GM19372 (cell line): Measurements from ENCODE around the gene METTL8.
A peak's percentile ranks its signal among the peaks of the same experiment; 100 is the strongest.

ENCODE experiments used
- ATAC-seq: cut with Tn5 transposase; IDR thresholded peaks from one replicate; pipeline ENCODE4 v1.9.1; 2021; ENCODE audit warnings: mild to moderate bottlenecking, low read depth, moderate library complexity; ENCODE audit not compliant: unreplicated experiment

Gene METTL8

DNA sequence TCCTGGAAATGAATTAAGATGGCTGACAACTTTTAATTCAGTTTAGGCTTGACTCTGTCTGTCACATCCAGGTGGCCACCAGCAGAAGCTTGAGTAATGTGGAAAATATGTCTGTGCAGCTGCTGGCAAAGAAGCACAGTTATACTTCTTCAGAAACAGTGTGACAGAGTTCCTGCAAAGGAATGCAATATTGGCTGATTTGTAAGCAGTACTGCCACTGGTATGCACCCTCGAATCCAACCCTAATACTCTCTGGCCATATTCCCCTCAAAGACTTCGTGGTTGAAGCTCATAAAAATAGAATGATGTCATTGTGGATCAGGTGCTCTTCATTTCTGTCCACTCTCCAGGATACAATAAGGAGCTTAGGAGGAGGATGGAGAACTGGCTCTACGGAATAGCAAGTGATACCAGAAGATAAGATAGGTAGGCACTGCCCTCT is 86.2 kb downstream of the METTL8 start:
- no peak for ATAC-seq

DNA sequence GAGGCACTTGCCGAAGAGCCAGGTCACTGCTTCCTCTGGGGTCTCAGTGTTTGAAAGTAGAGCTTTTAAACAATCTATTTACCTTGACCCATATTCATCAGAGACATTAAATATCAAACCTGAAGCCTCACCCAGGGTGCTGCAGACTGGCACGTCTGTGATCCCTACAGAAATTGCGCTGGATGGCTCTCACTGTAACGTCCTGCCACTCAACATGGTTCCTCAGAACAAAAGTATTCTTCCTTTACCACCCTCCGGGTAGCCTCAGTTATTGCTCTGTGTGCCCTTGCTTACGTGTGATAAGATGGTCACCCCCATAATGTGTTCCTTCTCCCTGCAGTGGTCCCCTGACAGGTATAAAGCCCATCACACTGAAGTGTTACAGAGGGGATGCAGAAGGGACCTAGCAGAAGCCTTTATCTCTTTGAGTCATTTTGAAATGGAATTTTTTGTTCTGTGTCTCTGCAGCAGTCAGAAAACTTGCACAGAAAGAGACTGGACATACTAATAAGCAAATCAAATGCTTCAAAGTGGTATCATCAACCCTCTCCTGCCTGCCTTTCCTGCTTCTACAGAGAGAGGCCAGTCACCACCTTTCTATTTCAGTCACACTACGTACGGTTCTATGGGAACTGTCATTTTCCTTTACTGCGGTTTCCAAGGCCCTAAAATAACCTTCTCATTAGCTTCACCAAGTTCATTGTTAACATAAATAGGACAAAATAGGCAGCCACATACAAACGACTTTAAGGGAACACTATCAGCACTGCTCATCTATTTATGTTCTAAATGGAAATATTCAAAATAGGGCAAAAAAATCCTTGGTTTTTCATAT is 86.8 kb downstream of the METTL8 start:
- no peak for ATAC-seq

DNA sequence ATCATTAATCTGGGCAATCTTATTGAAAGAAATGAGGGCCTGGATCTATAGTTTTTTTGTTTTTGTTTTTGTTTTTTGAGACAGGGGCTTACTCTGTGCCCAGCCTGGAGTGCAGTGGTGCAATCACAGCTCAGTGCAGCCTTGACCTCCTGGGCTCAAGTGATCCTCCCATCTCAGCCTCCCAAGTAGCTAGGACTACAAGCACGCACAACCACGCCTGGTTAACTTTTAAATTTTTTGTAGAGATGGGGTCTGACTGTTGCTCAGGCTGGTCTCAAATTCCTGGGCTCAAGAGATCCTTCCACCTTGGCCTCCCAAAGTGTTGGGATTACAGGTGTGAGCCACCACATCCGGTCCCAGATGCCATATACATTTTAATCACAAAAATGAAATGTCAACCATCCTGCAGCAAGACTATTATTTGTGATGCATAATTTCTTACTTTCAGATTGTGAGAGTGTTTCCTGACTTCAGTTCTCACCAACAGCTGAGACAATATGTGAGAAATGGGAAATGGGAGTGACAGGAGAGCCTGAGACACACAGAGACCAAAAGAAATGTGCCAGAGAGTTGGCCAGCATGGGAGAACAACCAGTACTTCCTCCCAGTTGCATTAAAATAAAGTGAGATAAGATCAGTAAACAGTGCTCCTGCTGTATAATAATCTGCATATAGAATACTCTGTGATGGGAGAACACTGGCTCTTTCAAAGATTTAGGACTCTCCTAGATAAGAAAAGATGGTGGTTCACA is 87.6 kb downstream of the METTL8 start:
- no peak for ATAC-seq

DNA sequence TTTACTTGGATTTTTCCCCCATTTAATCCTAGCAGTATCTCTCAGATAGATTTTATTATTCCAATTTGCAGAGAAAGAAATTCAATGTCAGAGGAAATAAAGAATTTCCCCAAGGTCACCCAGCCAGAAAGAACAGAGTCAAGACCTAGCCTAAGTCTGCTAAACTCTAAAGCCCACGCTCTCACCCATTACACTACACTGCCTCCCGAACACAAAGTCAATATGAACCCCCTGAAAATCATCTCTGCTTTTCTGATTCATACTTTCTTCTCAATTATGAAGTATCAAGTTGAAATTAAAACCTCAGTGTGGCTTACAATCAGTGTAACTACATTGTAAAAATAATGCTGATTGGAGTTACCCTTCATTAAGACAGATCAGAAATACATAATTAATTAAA is 89.6 kb downstream of the METTL8 start:
- no peak for ATAC-seq

DNA sequence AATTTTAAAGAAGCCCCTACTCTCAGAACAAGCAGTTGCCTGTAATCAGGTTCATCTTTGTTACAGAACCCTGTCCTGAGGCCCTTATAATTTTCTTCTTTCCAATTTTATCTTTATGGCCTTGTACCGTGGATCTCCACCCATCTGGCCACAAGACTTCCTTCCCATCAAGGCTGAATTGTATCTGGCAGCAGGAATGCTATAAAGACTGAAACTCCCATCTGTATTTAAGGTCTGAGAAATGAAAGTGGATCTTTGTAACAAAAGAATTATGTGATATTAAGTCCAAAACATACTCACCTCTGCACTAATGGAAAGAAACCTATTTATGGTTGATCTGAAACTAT is 91.8 kb downstream of the METTL8 start:
- ATAC-seq: no peak

DNA sequence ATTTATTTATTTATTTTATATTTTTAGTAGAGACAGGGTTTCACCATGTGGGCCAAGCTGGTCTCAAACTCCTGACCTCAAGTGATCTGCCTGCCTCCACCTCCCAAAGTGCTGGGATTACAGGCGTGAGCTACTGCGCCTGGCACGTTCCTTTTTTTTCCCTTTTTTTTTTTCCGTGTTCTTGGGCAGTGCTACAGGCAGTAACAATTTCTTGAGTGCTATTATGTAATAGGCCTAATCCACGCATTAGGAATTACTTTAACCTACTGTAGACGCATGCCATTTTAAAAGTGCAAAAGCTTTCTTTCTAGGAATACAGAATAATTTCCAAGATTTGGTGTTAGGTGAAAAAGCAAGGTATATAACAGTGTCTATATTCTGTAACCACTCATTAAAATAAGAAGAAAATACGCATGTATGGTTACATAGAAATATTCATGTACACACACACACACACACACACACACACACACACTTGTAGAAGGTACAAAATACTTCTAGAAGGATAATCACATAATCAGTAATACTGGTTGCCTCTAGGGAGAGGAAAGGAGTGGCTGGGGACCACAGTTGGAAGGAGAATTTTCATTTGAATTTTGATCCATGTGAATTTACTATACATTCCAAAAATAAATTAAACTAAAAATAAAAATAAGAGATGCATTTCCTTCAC is 92.3 kb downstream of the METTL8 start:
- no peak for ATAC-seq

DNA sequence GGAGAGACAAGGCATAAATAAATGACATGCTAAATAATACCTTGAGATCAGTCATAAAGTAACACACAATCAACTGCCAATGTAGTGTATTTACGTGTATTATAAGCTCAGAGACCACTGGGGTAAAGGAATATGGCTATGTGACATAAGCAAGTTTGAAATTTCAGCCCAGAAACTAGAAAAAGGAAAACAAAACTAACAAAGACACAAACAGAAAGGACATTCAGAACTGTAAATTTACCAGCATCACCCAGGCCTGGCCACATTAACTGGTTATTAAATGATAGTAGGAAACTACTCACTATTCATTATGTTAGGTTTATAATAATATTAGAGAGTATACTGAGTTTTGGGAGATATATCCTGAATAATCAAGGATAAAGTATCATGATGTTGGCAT is 98.8 kb downstream of the METTL8 start:
- no peak for ATAC-seq

DNA sequence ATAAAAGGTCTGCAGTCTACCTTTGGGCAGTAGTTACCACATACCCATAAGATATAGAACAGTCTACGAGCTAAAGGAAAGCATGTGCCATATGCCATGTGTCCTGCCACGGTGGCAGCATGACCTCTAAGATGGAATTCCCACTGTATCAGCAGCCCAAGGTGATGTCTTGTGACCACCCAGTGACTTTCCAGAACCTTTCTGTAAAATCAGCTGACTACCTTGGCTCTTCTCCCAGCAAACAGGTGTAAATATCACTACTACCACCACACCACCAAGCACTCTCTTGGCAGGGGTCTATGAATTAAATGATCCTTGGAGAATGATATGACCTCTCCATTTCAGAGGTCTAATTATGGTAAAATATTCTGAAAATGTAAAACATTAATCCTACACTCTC is 99.6 kb downstream of the METTL8 start:
- no peak for ATAC-seq

DNA sequence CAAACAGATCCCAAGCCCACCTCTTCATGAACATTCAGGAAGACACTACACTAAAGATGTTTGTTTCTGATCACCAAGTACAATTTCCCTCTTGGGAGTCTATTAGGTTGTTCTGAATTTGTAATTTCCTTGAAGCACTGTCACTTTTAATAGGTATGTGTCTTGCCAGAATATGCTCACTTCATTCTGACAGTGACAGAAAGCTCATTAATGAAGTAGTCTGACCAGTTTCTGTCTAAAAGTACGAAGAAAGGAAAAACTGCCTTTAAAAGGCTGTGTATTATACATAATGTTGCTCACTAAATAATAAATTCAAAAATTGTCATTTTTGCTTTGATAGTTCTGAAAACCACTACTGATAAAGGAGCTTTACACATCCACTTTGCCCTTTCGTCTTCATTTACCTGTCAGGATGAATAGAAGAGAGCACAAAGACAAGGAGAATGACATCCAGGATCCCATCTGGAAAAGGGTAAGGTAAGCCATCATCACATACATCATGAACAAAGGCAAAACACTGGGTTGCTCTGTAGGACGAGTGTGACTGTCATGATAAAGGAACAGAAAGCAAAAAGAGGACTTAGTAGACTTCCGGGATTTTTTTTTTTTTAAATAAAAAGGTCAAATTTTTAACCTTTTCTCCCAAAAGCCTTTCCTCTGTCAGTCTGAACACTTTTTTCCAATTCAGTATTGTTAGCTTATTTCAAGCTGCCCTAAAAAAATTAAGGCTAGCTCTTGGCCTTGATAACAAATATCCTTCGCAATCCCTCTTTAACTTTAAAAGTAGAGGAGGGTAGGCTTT is 103.4 kb downstream of the METTL8 start:
- no peak for ATAC-seq

DNA sequence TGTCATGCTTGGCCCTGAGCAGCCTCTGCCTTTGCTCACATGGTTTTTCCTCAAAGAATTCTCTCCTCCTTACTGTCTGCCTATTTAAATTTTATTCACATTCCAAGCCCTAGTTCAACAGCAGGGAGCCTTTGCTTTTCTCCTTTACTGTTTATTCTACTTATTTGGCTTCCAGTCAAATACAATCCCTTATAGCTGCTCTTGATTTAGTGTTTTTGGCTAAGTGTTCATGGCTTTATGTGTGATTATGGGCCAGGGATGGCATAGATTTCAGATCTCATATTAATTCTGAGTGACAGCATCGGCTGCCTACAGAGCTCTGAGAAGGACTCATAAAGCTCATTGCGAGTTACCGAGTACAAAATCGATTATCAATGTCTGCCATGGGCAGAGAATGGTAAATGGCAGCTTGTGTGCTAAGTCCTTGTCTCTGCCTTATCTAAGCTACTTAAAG is 106.7 kb downstream of the METTL8 start:
- ATAC-seq: no peak

DNA sequence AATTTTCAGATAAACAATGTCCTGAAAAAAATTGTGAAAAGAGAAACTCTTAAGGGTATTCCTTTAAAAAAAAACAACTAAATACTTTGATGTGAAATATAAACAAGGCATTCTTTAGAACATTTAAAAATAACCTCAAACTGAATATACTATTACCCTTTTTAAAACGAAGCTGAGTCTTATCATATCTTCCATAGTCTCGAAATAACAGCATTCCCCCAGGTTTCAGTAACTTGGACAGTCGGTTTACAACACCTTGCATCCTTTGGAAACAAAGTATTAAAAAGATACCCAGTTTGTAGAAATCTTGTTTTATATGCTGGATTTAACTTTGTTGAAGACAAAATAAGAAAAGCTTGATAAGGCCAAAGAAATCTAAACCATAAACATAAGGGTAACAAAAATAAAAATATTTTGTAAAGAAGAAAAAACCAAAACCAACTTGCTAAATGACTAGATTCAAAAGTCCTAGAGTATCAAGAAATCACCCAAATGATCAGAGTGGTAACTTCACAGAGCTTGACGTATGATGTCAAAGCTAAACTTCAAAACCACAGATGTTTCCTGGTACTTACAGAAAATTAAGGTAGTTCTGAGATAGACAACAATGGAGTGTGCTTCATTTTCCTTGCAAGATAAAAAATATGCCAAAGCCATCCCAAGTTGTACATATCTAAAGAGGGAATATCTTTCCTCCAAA is 107.8 kb downstream of the METTL8 start:
- no peak for ATAC-seq

DNA sequence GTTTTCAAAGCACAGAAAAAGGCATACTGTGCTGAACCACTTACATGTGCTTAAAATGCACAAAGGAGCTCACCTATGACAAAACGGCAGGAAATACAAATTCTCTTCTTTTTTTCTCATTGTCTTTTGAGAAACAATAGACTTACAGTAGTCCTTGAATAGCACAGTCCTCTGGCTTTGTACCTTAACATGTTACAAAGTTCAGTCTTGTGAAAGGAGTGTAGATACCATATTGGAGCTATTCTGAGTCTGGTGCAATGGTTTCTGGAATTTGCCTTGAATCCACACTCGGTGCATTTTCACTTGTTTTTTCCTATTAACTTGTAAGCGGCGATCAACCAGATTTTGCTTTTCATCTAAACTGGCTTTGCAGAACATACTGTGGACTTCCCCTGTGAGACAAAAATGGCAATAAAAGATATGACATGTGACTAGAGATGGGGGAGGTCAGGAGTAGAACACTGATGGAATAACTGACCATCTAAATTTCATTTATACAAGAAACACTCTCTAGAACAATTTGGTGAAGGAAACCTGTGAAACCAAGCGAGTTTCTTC is 109.7 kb downstream of the METTL8 start:
- no peak for ATAC-seq

DNA sequence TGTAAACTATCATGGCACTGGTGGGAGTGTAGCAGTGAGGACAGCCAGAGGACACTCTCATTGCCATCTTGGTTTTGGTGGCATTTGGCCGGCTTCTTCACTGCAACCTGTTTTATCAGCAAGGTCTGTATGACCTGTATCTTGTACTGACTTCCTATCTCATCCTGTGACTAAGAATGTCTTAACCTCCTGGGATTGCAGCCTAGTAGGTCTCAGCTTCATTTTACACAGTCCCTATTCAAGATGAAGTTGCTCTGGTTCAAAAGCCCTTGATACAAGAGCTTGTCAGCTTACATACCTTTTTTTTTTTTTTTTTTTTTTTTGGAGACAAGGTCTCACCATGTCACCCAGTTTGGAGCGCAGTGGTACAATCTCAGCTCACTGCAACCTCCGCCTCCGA is 110.9 kb downstream of the METTL8 start:
- no peak for ATAC-seq

DNA sequence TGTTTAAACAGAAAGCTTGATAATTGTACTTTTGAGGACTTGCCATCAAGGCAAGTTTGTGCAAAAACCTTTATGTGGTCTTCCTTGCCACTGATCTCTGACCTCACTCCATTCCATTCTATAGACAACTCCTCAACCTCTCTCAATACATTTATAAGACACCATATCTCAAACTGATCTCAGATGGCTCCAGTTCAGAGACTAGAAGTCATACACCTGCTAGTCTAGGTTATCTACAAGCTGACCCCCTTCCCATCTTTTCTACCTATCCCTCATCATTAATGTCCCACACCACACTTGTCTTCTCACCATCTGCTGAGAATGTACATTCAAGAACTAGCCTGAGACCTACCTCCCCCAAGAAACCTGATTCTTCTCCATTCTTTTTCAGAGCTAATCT is 113.1 kb downstream of the METTL8 start:
- ATAC-seq: no peak

DNA sequence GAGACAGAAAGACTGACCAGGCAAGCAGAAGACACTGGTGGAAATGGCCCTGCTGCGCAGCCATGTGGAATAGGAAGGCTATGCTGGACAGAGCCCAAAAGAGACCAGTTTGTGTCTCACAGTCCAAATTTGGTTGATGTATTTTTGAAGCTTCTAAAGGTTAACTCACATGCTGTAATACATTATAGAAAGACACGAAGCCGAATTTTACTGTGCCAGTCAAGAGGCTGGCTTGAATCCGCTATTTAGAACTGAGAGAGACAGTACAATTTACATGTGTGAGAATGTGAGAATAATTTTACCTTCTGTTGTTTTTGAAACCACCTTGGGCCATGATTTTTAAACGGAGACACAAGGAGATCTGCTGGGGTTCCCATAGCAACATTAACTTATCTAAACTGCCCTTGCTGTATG is 113.6 kb downstream of the METTL8 start:
- peak; percentile 36 for ATAC-seq

DNA sequence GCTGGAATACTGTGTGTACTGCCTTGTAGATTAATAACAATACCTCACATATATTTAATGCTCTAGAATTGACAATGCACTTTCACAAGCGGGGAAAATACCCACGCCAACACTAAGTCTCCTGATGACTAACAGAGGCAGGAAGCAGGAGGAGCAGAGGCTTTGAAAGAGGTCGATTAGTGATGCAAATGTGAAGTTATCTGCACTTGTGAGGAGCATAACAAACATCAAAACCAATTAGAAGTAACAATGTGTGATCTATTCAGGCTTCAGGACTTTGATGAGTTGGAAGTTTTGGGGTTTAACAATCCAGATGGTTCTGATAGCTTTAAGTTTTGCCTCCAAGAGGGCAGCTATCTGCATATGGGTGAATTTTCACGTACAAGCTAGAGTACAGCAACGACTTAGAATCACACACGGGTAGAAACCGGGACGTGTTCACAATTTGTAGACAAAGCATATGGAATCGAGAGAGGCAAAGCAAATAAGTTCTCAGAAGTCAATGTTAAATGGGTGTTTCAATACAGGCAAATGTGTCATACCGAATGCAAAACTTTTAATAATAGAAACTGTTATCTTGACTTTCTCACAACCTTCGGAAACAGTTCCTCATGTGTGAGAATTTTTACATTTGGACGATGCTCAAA is 114.5 kb downstream of the METTL8 start:
- peak; percentile 37 for ATAC-seq

DNA sequence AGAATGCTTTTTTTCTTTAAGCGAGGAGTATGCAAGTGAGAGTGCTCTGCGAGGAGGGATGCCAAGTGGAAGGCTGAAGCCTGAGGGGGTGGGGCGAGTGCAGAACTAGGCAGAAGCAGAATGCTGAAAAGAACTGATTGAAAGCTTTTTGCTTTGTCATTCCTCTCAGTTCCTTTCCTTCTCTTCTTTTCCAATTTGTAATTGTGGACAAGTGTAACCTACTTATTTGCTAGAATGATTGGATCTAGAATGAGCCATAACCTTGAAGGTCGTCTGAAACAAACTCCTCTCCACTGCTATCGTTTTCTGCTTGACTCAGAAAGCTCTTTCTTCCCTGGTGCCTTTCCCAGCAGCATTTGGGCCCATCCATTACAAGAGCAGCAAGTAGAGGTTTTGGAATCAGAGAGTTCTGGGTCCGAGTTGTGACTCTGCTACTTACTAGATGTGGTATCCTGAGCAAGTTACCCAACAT is 115.3 kb downstream of the METTL8 start:
- ATAC-seq: no peak

DNA sequence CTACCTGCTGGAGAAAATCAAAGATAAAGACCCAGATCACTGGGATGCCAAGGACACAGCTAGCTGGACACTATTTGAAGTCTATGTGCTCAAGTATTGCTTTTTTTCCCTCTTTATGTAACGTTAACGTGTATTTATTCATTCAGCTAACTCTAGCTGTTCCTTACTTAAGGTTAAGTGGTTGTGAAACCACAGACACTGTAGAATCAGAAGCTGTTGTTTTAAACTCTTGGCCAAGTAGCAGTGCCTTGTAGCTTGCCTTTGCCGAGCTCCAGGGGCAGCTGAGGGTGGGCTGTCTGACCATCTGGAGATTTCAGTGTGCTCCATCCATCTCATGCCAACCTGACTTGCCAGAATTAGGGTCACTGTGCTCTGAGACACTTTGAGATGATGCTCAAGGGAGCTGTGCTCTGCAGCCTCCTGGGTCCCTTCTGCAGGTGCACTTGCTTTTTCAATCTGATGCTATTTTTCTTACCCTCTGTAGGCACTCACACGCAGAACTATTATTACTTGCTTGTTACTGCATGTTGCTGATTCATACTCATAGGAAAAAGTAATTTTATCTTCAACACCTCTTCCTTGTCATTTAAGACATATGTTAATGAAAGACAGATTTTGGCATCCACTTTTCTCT is 116.2 kb downstream of the METTL8 start:
- ATAC-seq: no peak
